HepG2 (cell line): ENCODE results near the gene CAMKMT. TPM values are rescaled to one million over a fixed set of nuclear protein-coding genes. Genes with fewer than 3 reads are reported as not detected.

Source experiments
- ASH2L ChIP-seq: fragments of 300-600, 200-600 bp; sonication (generic); IDR thresholded peaks from 2 replicates; pipeline ENCODE4 v1.7.0; 2017; ENCODE audit warnings: low read depth, mild to moderate bottlenecking, moderate library complexity, mixed read lengths, low read length; ENCODE audit not compliant: insufficient read length
- GMEB2 ChIP-seq: IDR thresholded peaks from 2 replicates; pipeline ENCODE4 v1.6.1; 2016; ENCODE audit warnings: missing biosample characterization, missing genetic modification reagents, low read depth
- KIAA2018 ChIP-seq: sonication (generic); formaldehyde crosslinking; IDR thresholded peaks from 2 replicates; pipeline ENCODE4 v1.5.0; 2020; ENCODE audit warnings: mild to moderate bottlenecking, missing genetic modification reagents, borderline replicate concordance
- NFKB2 ChIP-seq: sonication (generic); formaldehyde crosslinking; IDR thresholded peaks from 2 replicates; pipeline ENCODE4 v1.4.0; 2020; ENCODE audit warnings: missing genetic modification reagents, borderline replicate concordance
- PRPF4 ChIP-seq: fragments of 200-400 bp; formaldehyde crosslinking; IDR thresholded peaks from 2 replicates; pipeline ENCODE4 v1.6.1; 2016; ENCODE audit warnings: low read length, low read depth; ENCODE audit not compliant: poor library complexity, severe bottlenecking
- ZIK1 ChIP-seq: sonication (generic); formaldehyde crosslinking; IDR thresholded peaks from 2 replicates; pipeline ENCODE4 v1.5.0; 2020; ENCODE audit warnings: mild to moderate bottlenecking, low read depth, missing genetic modification reagents, borderline replicate concordance
- ZNF20 ChIP-seq: sonication (generic); formaldehyde crosslinking; IDR thresholded peaks from 2 replicates; pipeline ENCODE4 v1.4.0; 2020; ENCODE audit warnings: mild to moderate bottlenecking, moderate library complexity, missing genetic modification reagents
- ZNF225 ChIP-seq: sonication (generic); formaldehyde crosslinking; IDR thresholded peaks from 2 replicates; pipeline ENCODE4 v1.4.0; 2020; ENCODE audit warnings: mild to moderate bottlenecking, missing genetic modification reagents
- ZNF263 ChIP-seq: sonication (generic); formaldehyde crosslinking; IDR thresholded peaks from 2 replicates; pipeline ENCODE4 v1.4.0; 2020; ENCODE audit warnings: missing genetic modification reagents
- ZNF543 ChIP-seq: sonication (generic); formaldehyde crosslinking; IDR thresholded peaks from 2 replicates; pipeline ENCODE4 v1.4.0; 2020; ENCODE audit warnings: mild to moderate bottlenecking, missing genetic modification reagents
- ZSCAN20 ChIP-seq: sonication (generic); formaldehyde crosslinking; IDR thresholded peaks from 2 replicates; pipeline ENCODE4 v1.4.0; 2020; ENCODE audit warnings: missing genetic modification reagents, mild to moderate bottlenecking, borderline replicate concordance
- polyA plus RNA-seq, 8 experiments: library from polyadenylated mRNA; depleted of rRNA in 3 of 8; stranded (reverse) in 7 of 8; unstranded in 1 of 8; fragments of >200 nt; fragmentation: Illumina TruSeq in 4 of 8; extraction: Trizol in 4 of 8; gene quantifications; 2 replicates each; pipeline versions ENCODE4 v1.2.1 to v1.2.3, GENCODE V29; 2011 to 2016; ENCODE audit warnings: low read depth in 4 of 8, missing spikeins in 1 of 8, mixed read lengths in 1 of 8; ENCODE audit not compliant: insufficient read depth in 1 of 8
- total RNA-seq, 5 experiments: library from RNA; depleted of rRNA; stranded (reverse); fragments of >200 nt; fragmentation: Illumina TruSeq; extraction: Trizol; gene quantifications; 2 replicates each; pipeline ENCODE4 v1.2.3, GENCODE V29; 2016; ENCODE audit warnings: low read depth in 1 of 5

The CAMKMT gene
- total and polyA plus RNA-seq, 2 of the 13 experiments (the other 11 are each of a cell fraction or from before 2014, with no cell fraction given) = 6.9 to 20.8 TPM

GRCh38 chr2:44572196-44572900, 210.6 kb downstream of the CAMKMT start (continued):
- TF ChIP-seq NFKB2 (CRISPR knock-in tag) (no peak), ZNF263 (no peak), PRPF4 (no peak), ZNF20 (CRISPR knock-in tag) (no peak), ZNF225 (no peak), GMEB2 (CRISPR knock-in tag) (no peak), ZSCAN20 (CRISPR knock-in tag) (no peak), KIAA2018 (CRISPR knock-in tag) (no peak), ASH2L (no peak), ZNF543 (CRISPR knock-in tag) (no peak), ZIK1 (CRISPR knock-in tag) (no peak)
